Neural progenitor cell (in vitro differentiated cells): ENCODE measurements around the gene MAGI1. TPM values are rescaled to one million over a fixed set of nuclear protein-coding genes. Genes with fewer than 3 reads are reported as not detected.

Experiments
- DNase-seq: peaks from one replicate; pipeline ENCODE4 v3.0.0-alpha.2; 2016; ENCODE audit warnings: low spot score
- H2AFZ ChIP-seq: fragments of 200-600 bp; sonication (generic); replicated peaks from 2 replicates; pipeline ENCODE4 v1.6.1; 2016; ENCODE audit warnings: antibody characterized with exemption
- H3F3A ChIP-seq: fragments of 200-600 bp; sonication (generic); 2 replicates; pipeline ENCODE4 v1.6.1; 2016; ENCODE audit warnings: antibody characterized with exemption, low read depth
- H3K27ac ChIP-seq: fragments of 200-600 bp; sonication (generic); 2 replicates; pipeline ENCODE4 v1.5.1; 2016; ENCODE audit warnings: mild to moderate bottlenecking
- H3K27me3 ChIP-seq: fragments of 200-600 bp; sonication (generic); 2 replicates; pipeline ENCODE4 v1.6.1; 2016; ENCODE audit warnings: mild to moderate bottlenecking, moderate library complexity
- H3K36me3 ChIP-seq: fragments of 200-600 bp; sonication (generic); 2 replicates; pipeline ENCODE4 v1.5.1; 2016
- H3K4me1 ChIP-seq: fragments of 200-600 bp; sonication (generic); 2 replicates; pipeline ENCODE4 v1.6.1; 2016; ENCODE audit warnings: mixed run types
- H3K4me2 ChIP-seq: fragments of 200-600 bp; sonication (generic); 2 replicates; pipeline ENCODE4 v1.6.1; 2016
- H3K4me3 ChIP-seq: fragments of 200-600 bp; sonication (generic); 2 replicates; pipeline ENCODE4 v1.5.1; 2016
- H3K79me2 ChIP-seq: fragments of 200-600 bp; sonication (generic); 2 replicates; pipeline ENCODE4 v1.6.1; 2016; ENCODE audit warnings: low read depth
- H3K9ac ChIP-seq: fragments of 200-600 bp; sonication (generic); 2 replicates; pipeline ENCODE4 v1.6.1; 2016
- H3K9me3 ChIP-seq: fragments of 200-600 bp; sonication (generic); 2 replicates; pipeline ENCODE4 v1.5.1; 2016; ENCODE audit warnings: low read depth
- H4K20me1 ChIP-seq: fragments of 200-600 bp; sonication (generic); 2 replicates; pipeline ENCODE4 v1.6.1; 2016; ENCODE audit warnings: low read depth
- H3K27ac Mint-ChIP-seq: 3 replicates; pipeline ENCODE4 v1.8.0; 2021; ENCODE audit warnings: mixed read lengths
- H3K27me3 Mint-ChIP-seq: 2 replicates; pipeline ENCODE4 v1.8.0; 2022; ENCODE audit warnings: low read depth, mild to moderate bottlenecking, inconsistent platforms, moderate library complexity, mixed read lengths; ENCODE audit not compliant: insufficient read depth
- H3K36me3 Mint-ChIP-seq: 3 replicates; pipeline ENCODE4 v1.8.0; 2021; ENCODE audit warnings: mixed read lengths
- H3K4me1 Mint-ChIP-seq: 3 replicates; pipeline ENCODE4 v1.8.0; 2021; ENCODE audit warnings: mixed read lengths
- H3K4me3 Mint-ChIP-seq: 3 replicates; pipeline ENCODE4 v1.8.0; 2021; ENCODE audit warnings: mild to moderate bottlenecking, moderate library complexity, mixed read lengths
- H3K9me3 Mint-ChIP-seq: 3 replicates; pipeline ENCODE4 v1.8.0; 2020; ENCODE audit warnings: mixed read lengths
- EZH2 ChIP-seq: fragments of 200-600 bp; sonication (generic); IDR thresholded peaks from 2 replicates; pipeline ENCODE4 v1.6.1; 2017; ENCODE audit warnings: antibody characterized with exemption, mild to moderate bottlenecking, moderate library complexity
- EZH2phosphoT487 ChIP-seq: fragments of 200-600 bp; sonication (generic); IDR thresholded peaks from 2 replicates; pipeline ENCODE4 v1.6.1; 2017; ENCODE audit warnings: antibody characterized with exemption
- total RNA-seq: library from RNA; depleted of rRNA; stranded (reverse); fragments of >200 nt; gene quantifications from 2 replicates; pipeline ENCODE4 v1.2.3, GENCODE V29; 2015; ENCODE audit warnings: low replicate concordance
- TF ChIP-seq, protein P1 (sequence below): fragments of 200-600 bp; sonication (generic); IDR thresholded peaks from 2 replicates; pipeline ENCODE4 v1.5.1; 2017; ENCODE audit warnings: antibody characterized with exemption, mild to moderate bottlenecking

Gene MAGI1
- total RNA-seq, 1 donor from 2014 or later = 40.6 TPM

DNA sequence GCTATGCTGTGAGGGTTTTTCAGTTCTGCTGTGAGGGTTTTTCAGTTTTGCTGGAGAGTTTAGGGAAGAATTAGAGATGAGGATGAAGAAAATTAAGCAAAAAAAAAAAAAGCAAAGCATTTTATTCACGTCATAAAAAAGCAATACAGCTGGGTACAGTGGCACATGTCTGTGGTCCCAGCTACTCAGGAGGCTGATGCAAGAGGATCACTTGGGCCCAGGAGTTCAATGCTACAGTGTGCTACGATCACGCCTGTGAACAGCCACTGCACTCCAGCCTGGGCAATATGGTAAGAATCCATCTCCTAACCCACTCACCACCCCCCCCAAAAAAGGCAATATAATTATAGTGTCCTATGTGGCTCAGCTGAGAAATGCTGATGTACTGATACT lies 162.7 kb downstream of the MAGI1 start:
- Mint-ChIP-seq H3K4me1 (peaks cover 21% of the 10 kb centered on the region), H3K4me3 (no peak overlapping the region), H3K36me3 (no peaks in the 10 kb centered on the region), H3K27ac (no peak overlapping the region), H3K27me3 (no peaks in the 10 kb centered on the region), H3K9me3 (no peaks in the 10 kb centered on the region)
- Histone ChIP-seq H3K79me2 (peaks cover 45% of the 10 kb centered on the region), H4K20me1 (peaks cover 44% of the 10 kb centered on the region), H3K27me3 (no peaks in the 10 kb centered on the region), H3K36me3 (no peaks in the 10 kb centered on the region), H3K9me3 (no peaks in the 10 kb centered on the region), H3F3A (peaks cover 9% of the 10 kb centered on the region), H3K4me1 (peaks cover 20% of the 10 kb centered on the region), H3K4me3 (no peak overlapping the region), H3K4me2 (no peak overlapping the region), H3K27ac (no peak overlapping the region), H2AFZ (no peak overlapping the region), H3K9ac (no peak overlapping the region)
- TF ChIP-seq EZH2 = no peak
- TF ChIP-seq, protein P1, sequence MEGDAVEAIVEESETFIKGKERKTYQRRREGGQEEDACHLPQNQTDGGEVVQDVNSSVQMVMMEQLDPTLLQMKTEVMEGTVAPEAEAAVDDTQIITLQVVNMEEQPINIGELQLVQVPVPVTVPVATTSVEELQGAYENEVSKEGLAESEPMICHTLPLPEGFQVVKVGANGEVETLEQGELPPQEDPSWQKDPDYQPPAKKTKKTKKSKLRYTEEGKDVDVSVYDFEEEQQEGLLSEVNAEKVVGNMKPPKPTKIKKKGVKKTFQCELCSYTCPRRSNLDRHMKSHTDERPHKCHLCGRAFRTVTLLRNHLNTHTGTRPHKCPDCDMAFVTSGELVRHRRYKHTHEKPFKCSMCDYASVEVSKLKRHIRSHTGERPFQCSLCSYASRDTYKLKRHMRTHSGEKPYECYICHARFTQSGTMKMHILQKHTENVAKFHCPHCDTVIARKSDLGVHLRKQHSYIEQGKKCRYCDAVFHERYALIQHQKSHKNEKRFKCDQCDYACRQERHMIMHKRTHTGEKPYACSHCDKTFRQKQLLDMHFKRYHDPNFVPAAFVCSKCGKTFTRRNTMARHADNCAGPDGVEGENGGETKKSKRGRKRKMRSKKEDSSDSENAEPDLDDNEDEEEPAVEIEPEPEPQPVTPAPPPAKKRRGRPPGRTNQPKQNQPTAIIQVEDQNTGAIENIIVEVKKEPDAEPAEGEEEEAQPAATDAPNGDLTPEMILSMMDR = no peak
- DNase-seq = no peak

DNA sequence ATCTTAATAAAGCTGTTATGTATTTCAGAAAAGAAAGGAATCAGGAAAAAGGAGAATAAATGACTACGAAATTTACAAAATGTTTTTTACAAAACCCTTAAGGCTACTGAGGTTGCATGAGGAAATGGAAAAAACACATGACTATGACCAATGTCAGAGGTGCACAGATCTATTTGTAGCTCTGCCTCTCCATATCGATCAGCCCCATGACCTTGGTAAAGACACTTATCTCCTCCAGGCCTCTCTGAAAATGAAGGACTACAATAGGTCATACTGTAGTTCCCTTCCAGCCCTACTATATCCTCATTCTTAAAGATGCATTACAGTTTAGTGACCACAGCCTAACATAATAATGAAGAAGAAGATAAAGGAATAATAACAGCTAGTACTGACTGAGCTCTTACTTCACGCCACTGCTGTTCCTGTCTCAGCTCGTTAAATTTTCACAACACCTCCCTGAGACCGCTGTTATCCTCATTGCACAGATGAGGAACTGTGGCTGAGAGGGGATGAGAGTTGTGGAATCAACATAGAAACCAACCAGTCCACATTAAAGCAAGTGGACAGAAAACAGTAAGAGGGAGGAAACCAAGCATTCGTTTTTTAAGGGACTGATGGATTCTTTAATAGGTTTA lies 163.2 kb downstream of the MAGI1 start:
- H3K36me3 ChIP-seq = no peaks in the 10 kb centered on the region
- TF ChIP-seq, protein P1 = no peak
- TF ChIP-seq EZH2phosphoT487 = no peak
- no peak for TF ChIP-seq EZH2

DNA sequence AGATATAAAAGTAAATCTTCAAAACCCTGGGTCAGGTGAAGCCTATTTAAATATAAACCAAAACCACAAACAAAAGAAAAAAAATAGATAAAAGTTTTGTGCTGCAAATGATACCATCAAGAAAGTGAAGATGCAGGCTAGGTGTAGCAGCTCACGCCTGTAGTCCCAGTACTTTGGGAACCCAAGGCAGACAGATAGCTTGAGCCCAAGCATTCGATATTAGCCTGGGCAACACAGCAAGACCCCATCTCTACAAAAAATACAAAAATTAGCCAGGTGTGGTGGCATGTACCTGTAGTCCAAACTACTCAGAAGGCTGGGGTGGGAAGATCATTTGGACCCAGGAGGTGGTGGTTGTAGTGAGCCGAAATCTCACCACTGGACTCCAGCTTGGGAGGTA lies 164.8 kb downstream of the MAGI1 start:
- no peak overlapping the region for H3K9ac ChIP-seq
- H3K4me3 Mint-ChIP-seq = no peak overlapping the region
- peaks cover 33% of the 10 kb centered on the region for H3K79me2 ChIP-seq
- peaks cover 36% of the 10 kb centered on the region for H4K20me1 ChIP-seq
- H3K4me2 ChIP-seq = no peak overlapping the region
- no peaks in the 10 kb centered on the region for H3K27me3 ChIP-seq
- no peaks in the 10 kb centered on the region for H3K9me3 ChIP-seq
- H3K27ac Mint-ChIP-seq = no peak overlapping the region
- TF ChIP-seq, protein P1 = no peak
- TF ChIP-seq EZH2 (no peak), EZH2phosphoT487 (no peak)
- no peaks in the 10 kb centered on the region for H3K9me3 Mint-ChIP-seq
- no peak for DNase-seq
- peaks cover 18% of the 10 kb centered on the region for H3K4me1 Mint-ChIP-seq
- H3K27ac ChIP-seq = no peak overlapping the region
- no peaks in the 10 kb centered on the region for H3K36me3 ChIP-seq
- no peak overlapping the region for H2AFZ ChIP-seq
- peaks cover 9% of the 10 kb centered on the region for H3F3A ChIP-seq
- H3K4me3 ChIP-seq = no peak overlapping the region
- no peaks in the 10 kb centered on the region for H3K36me3 Mint-ChIP-seq
- H3K4me1 ChIP-seq = peaks cover 16% of the 10 kb centered on the region
- H3K27me3 Mint-ChIP-seq = no peaks in the 10 kb centered on the region

More for the DNA sequence above, 163.2 kb downstream of the MAGI1 start:
- Histone ChIP-seq H2AFZ (no peak overlapping the region), H3F3A (peaks cover 9% of the 10 kb centered on the region), H3K9ac (no peak overlapping the region), H3K79me2 (peaks cover 45% of the 10 kb centered on the region), H3K4me1 (peaks cover 20% of the 10 kb centered on the region), H4K20me1 (peaks cover 44% of the 10 kb centered on the region), H3K9me3 (no peaks in the 10 kb centered on the region), H3K27me3 (no peaks in the 10 kb centered on the region), H3K4me2 (no peak overlapping the region), H3K27ac (no peak overlapping the region), H3K4me3 (no peak overlapping the region)
- peaks cover 21% of the 10 kb centered on the region for H3K4me1 Mint-ChIP-seq
- H3K36me3 Mint-ChIP-seq = no peaks in the 10 kb centered on the region
- no peaks in the 10 kb centered on the region for H3K9me3 Mint-ChIP-seq
- H3K27me3 Mint-ChIP-seq = no peaks in the 10 kb centered on the region
- H3K27ac Mint-ChIP-seq = no peak overlapping the region
- H3K4me3 Mint-ChIP-seq = no peak overlapping the region
- no peak for DNase-seq
